Peyer's patch (tissue), 4 donors: ENCODE results near the gene NDUFAB1.

ENCODE experiments used
- CTCF ChIP-seq, 6 experiments: fragments of 450-650 bp in 4 of 6; fragments of 200-600 bp in 2 of 6; sonication (generic) in 1 of 6; IDR thresholded peaks; one replicate each; pipeline ENCODE4 v1.5.1; 2017 to 2019; ENCODE audit warnings: antibody characterized with exemption in 6 of 6, mild to moderate bottlenecking in 3 of 6, moderate library complexity in 1 of 6
- POLR2A ChIP-seq, 2 donors: fragments of 450-650 bp; IDR thresholded peaks; one replicate each; pipeline ENCODE4 v1.5.1; 2017; ENCODE audit warnings: antibody characterized with exemption in 2 of 2, mild to moderate bottlenecking in 2 of 2, moderate library complexity in 2 of 2

- TF ChIP-seq CTCF (IDR thresholded peaks at IDR 0.05) (no peak), POLR2A (IDR thresholded peaks at IDR 0.05) (no peak)
These were observed 46.2 kb downstream of the NDUFAB1 start for GRCh38 chr16:23549938-23550337.
